SK-N-MC (cell line): ENCODE results near the gene BTRC.

Source experiments
- EZH2 ChIP-seq: fragments of 200-600 bp; sonication (generic); IDR thresholded peaks from one replicate; pipeline ENCODE4 v1.6.1; 2017; ENCODE audit warnings: antibody characterized with exemption
- FOXP2 ChIP-seq: optimal IDR thresholded peaks from 2 replicates; pipeline ENCODE3; 2011; ENCODE audit warnings: mild to moderate bottlenecking, moderate library complexity; ENCODE audit not compliant: insufficient read depth; ENCODE audit errors: extremely low read length, control extremely low read depth
- POLR2AphosphoS5 ChIP-seq: IDR thresholded peaks from 2 replicates; pipeline ENCODE4 v1.6.1; 2012; ENCODE audit warnings: mild to moderate bottlenecking, low read depth, low read length, borderline replicate concordance

- TF ChIP-seq POLR2AphosphoS5 (no peak), EZH2 (no peak), FOXP2 (no peak)
Observed at GRCh38 chr10:101564490-101564991, 210.6 kb downstream of the BTRC start.
